Muscle of back (tissue), 11 donors: ENCODE results near the gene LHX3. TPM values are rescaled to one million over a fixed set of nuclear protein-coding genes. Genes with fewer than 3 reads are reported as not detected.

Experiments
- DNase-seq, 3 donors: peaks; one replicate each; pipeline versions ENCODE4 v3.0.0 to v3.0.0-alpha.2; 2013
- polyA plus RNA-seq, 10 donors: library from polyadenylated mRNA; unstranded; fragments of 120-200 nt; gene quantifications; one replicate each; pipeline ENCODE4 v1.2.1, GENCODE V29; 2013; ENCODE audit not compliant: insufficient read length in 10 of 10

The LHX3 gene
- polyA plus RNA-seq, 10 donors: 0.07 to 0.28 TPM; not detected in 8

GRCh38 chr9:136228107-136228875, 23.4 kb upstream of the LHX3 start:
- peak in 1 of 3 donors; percentile 33 for DNase-seq

- no peak for DNase-seq
Measured at GRCh38 chr9:136226680-136227407, 21.9 kb upstream of the LHX3 start.

- peak in 2 of 3 donors; percentile 36 to 61 for DNase-seq
Measured at GRCh38 chr9:136225748-136226679, 21.1 kb upstream of the LHX3 start.

DNA sequence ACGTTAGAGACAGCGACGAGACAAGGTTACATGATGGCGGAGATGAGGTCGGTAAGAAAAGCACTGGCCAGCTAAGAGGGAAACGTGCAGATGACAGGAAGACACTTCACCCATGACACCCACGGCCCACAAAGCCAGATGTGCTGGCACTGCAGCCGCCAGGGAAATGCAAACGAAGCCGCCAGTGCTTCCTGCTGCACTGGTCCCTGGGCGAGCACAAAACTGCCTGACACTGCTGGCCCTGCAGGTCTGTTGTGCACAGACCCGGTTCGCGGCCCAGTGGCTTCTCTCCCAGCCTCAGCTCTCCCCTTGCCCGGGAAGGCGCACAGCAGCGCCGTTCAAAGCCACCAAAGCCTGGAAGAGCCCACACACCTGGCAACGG, 20.4 kb upstream of the LHX3 start:
- DNase-seq: no peak

GRCh38 chr9:136223871-136224640, 19.1 kb upstream of the LHX3 start:
- DNase-seq: no peak

DNA sequence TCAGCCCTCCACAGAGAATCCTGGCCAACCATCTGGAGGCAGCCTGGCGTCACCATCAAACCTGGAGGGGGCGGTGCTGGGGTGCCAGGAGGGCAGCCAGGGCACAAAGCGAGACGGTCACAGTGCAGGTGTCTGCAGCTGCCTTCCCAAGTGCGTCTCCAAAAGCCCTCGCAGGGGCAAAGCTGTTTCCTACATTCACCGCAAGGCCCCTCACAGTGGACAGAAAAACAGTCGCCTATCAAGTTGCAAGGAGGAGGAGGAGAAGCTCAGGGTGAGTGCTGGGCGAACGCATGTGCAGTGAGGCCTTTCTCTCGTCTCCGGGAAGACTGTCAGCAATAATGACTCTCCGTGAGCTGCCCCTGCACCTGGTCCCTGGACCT, 18.0 kb upstream of the LHX3 start:
- no peak for DNase-seq

DNA sequence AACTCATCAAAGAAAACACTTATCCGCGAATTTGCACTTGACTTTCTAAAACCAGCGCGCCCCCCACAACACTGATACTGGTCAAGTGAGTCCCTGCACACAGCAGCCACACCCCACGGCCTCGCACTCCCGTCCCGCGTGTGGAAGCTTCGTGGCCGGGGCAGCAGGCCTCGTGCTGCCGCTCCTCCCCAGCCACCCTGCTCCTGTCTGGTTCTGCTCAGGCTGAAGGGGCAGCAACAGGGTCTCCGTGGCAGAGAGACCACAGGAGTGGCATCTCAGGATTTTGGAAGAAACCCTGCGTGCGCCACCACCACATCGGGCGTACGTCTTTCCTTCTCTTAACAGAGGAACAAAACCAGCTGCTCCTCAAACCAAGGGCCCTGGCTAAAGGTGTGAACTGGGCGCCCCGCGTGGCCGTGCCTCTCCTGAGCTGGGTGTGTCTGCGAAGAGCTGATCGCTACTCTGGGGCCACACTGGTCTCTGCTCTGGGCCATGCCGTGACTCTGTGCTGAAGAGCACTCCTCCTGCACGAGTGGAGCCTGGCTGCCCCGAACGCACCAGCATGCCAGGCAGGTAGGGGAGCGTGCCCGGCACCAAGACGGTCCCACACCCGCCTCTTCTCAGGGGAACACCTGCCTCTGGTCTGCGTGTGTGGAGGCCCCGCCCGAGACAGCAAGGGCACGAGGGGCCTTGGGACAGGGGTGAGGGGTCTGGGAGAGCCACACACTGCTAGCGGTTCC, 17.4 kb upstream of the LHX3 start:
- no peak for DNase-seq

DNA sequence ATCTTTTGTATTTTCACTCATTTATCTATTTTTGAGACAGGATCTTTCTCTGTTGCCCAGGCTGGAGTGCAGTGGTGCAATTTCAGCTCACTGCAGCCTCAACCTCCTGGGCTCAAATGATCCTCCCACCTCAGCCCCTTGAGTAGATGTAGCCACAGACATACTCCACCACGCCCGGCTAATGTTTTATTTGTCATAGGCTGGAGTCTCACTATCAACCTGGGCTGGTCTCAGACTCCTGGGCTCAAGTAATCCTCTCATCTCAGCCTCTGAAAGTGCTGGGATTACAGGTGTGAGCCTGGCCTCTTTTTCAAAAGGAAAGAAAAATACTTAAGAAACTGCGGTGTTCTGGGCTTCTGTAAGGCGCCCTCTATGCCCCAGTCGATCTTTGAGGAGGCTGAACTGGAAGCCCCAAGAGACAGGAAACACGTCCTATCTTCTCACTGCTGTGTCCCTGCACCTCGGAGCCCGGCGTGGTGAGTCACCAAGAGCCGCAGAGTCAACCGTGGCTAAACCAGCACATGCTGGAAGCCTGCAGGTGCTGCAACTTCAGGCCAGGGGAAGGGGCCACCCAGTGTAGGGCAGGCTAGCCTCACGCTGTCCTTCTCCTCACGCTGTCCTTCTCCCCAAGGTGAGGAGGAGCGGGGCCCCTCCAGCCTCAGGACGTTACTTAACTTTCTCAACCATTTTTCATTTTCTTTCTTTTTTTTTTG, 15.2 kb upstream of the LHX3 start:
- DNase-seq: no peak

GRCh38 chr9:136219276-136219675, 14.3 kb upstream of the LHX3 start:
- no peak for DNase-seq

DNA sequence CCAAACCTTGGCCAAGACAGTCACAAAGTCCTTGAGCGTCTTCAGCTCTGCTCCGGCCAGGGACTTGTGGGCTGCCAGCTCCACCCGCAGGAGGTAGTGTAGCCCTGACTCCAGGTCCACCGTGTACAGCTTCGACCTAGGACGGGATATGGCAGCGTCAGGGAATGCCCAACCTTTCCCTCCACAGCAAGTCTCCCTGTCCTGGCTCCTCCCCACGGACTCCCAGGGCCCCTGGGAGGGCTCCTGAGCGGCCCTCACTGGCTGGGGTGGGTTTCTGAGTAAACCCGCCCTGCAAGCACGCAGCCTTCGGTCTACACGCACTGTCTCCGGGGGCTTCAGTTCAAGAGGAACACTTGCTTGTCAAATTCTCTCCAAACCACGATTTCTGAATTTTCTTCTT, 13.7 kb upstream of the LHX3 start:
- DNase-seq: no peak

- DNase-seq: no peak
Measured at GRCh38 chr9:136218271-136218670, 13.3 kb upstream of the LHX3 start.

- DNase-seq: no peak
Measured at GRCh38 chr9:136216541-136217244, 11.8 kb upstream of the LHX3 start.

- no peak for DNase-seq
Measured at GRCh38 chr9:136213733-136214132, 8.8 kb upstream of the LHX3 start.

GRCh38 chr9:136212345-136212950, 7.5 kb upstream of the LHX3 start:
- peak in 1 of 3 donors; percentile 20 for DNase-seq

DNA sequence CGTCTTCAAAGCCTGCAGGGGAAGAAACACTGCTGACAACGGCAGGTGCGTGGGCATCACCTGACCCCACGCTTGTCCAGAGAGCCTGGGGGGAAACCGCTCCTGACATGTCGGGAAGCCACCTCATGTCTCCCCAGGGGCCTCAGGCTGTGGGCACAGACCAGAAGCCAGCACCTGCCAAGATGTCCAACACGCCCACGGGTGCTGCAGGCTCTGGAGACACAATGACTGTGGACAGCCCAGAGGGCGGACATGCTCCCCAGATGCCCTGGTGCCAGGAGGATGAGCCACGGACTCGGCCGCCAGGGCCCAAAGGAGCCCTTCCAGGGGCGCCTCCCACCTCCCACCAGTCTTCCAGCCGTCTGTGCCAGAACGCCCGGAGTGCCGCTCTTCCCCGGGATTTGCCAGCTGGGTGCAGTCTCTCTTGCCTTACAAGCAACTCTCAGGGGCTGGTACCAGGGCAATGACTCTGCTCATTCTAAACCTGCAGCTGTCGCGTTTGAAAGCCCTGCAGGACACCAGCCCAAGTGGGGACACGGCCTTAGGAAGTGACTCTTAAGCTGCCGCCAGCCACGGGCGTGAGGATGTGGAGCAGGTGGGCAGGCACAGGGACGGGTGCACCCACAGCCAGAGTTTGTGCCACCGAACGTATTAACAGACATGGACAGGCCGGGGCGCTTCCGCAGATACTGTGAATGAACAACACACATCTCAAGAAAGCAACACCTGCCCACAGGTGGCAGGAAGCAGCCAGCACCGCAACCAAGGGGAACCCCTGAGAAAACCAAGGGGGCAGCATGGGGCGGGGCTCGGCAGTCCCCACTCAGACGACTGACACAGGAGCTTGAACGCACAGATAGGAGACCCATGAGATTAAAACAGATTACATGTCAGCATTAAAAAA, 6.8 kb upstream of the LHX3 start:
- no peak for DNase-seq

DNA sequence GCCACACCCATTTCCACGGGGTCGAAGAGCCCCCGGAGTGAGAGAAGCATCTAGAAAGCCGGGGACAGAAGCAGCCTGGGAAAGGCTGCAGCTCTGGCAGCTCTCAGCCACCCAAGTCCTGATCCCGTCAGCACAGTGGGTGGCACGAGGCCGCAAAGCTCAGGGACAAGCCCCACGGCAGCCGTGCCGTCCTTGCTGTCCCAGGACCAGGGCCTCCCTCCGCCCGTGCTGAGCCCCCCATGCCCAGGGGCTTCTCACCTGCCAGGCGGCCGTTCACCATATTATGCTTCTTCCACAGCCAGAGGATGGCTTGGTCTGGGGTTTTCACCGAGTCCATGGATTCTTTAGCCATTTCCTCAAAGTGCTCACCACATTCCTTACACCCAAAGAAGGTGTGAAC, 6.1 kb upstream of the LHX3 start:
- DNase-seq: no peak

GRCh38 chr9:136210276-136210675, 5.3 kb upstream of the LHX3 start:
- DNase-seq: no peak

- no peak for DNase-seq
Measured at GRCh38 chr9:136209786-136210185, 4.9 kb upstream of the LHX3 start.
